ENCODE results near the gene ST3GAL4.
"Not testable (repeated sequence)": the region's sequence is repeated elsewhere in the genome, so short reads cannot be mapped to it uniquely, and the experiment has no call there.

The ST3GAL4 gene

GRCh38 chr11:126365508-126365907 lies 10.0 kb downstream of the ST3GAL4 start:
- DNase-seq = not testable (repeated sequence)

GRCh38 chr11:126366064-126366822 lies 10.8 kb downstream of the ST3GAL4 start:
- DNase-seq = peak in 1 of 4 experiments; percentile 50

GRCh38 chr11:126366823-126367654 lies 11.6 kb downstream of the ST3GAL4 start:
- DNase-seq = not testable (repeated sequence)

GRCh38 chr11:126367806-126368205 lies 12.3 kb downstream of the ST3GAL4 start:
- DNase-seq = not testable (repeated sequence)

- DNase-seq = peak in 1 of 4 experiments; percentile 33
These were observed 13.0 kb downstream of the ST3GAL4 start for GRCh38 chr11:126368336-126369119.

- DNase-seq = no peak
These were observed 14.5 kb downstream of the ST3GAL4 start for GRCh38 chr11:126370016-126370415.

GRCh38 chr11:126371595-126371994 lies 16.1 kb downstream of the ST3GAL4 start:
- DNase-seq = no peak

GRCh38 chr11:126373389-126374066 lies 18.0 kb downstream of the ST3GAL4 start:
- DNase-seq = not testable (repeated sequence)

- not testable (repeated sequence) for DNase-seq
These were observed 19.2 kb downstream of the ST3GAL4 start for GRCh38 chr11:126374562-126375300.

GRCh38 chr11:126375726-126376125 lies 20.2 kb downstream of the ST3GAL4 start:
- no peak for DNase-seq

GRCh38 chr11:126378763-126379162 lies 23.3 kb downstream of the ST3GAL4 start:
- DNase-seq = no peak

GRCh38 chr11:126380909-126381308 lies 25.4 kb downstream of the ST3GAL4 start:
- DNase-seq = no peak

- DNase-seq = not testable (repeated sequence)
These were observed 26.5 kb downstream of the ST3GAL4 start for GRCh38 chr11:126381960-126382359.

- not testable (repeated sequence) for DNase-seq
These were observed 27.2 kb downstream of the ST3GAL4 start for GRCh38 chr11:126382641-126383040.

GRCh38 chr11:126383339-126384335 lies 28.2 kb downstream of the ST3GAL4 start:
- no peak for DNase-seq

- no peak for DNase-seq
These were observed 29.1 kb downstream of the ST3GAL4 start for GRCh38 chr11:126384449-126385070.

- DNase-seq = no peak
These were observed 30.7 kb downstream of the ST3GAL4 start for GRCh38 chr11:126385991-126386728.

GRCh38 chr11:126386729-126387071 lies 31.2 kb downstream of the ST3GAL4 start:
- peak; percentile 15 to 50 (median 42) for DNase-seq

- no peak for DNase-seq
These were observed 32.4 kb downstream of the ST3GAL4 start for GRCh38 chr11:126387857-126388256.

All from suppressor macrophage (primary cell).